GM12874 (cell line): Measurements from ENCODE around the gene ZFPM1.

Experiments used
- CTCF ChIP-seq: IDR thresholded peaks from 2 replicates; pipeline ENCODE4 v1.5.1; 2011; ENCODE audit warnings: low read depth, mild to moderate bottlenecking, control low read depth, low read length, moderate library complexity; ENCODE audit not compliant: insufficient read depth

The ZFPM1 gene

DNA sequence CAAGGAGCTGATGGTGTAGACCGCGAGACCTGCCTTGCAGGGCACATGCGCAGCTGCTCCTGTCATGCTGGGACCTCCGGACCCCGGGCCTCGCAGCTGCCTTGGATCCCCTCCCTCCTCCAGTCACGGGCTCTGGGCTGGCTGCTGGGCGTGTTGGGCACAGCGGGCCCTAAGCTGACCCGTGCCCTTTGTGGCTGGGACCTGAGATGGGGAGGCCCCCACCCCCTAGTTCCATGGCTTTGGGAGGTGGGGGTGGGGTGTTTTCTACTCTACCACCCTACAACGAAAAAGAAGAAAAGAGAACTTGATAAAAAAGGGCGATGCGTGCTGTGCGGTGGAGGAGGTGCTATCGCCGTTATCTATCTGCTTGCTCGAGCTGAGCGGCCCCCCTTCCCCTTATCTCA, 14.5 kb downstream of the ZFPM1 start:
- no peak for TF ChIP-seq CTCF

DNA sequence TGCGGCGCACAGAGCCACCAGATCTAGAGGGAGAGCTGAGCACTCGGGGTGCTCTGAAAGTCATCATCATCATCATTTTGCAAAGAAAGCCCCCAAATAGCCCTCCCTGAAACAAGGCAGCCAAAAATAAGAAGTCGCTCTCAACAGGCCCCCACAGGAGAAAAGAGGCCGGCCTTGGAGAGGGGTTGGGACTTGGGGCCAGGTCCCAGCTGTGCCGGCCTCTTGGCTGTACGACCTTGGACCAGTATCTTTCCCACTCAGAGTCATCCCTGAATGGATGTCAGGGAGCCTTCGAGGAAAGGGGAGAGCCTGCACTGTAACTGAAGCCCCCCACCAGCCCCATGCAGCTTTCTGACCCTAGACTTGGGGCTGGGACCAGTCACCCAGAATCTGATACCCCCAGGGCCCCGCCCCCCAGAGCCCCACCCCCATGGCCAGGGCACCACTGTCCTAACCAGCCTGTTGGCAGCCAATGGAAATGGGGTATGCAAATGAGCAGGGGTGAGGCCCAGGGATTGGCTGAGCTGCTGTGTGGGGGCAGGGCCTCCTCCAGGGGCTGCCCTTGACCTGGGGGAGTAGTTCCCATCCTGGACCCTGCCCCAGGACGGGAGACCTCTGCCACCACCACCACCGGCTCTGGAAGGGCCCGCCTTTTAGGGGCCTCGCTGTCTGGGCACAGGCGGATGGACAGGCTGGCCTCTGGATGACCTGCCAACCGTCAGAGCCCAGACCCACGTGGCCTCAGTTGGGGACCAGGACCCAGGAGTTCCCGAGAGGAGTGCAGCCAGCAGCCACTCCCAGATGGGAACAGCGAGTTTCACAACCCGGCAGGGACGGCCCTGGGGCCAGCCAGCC, 15.4 kb downstream of the ZFPM1 start:
- TF ChIP-seq CTCF, result no peak

DNA sequence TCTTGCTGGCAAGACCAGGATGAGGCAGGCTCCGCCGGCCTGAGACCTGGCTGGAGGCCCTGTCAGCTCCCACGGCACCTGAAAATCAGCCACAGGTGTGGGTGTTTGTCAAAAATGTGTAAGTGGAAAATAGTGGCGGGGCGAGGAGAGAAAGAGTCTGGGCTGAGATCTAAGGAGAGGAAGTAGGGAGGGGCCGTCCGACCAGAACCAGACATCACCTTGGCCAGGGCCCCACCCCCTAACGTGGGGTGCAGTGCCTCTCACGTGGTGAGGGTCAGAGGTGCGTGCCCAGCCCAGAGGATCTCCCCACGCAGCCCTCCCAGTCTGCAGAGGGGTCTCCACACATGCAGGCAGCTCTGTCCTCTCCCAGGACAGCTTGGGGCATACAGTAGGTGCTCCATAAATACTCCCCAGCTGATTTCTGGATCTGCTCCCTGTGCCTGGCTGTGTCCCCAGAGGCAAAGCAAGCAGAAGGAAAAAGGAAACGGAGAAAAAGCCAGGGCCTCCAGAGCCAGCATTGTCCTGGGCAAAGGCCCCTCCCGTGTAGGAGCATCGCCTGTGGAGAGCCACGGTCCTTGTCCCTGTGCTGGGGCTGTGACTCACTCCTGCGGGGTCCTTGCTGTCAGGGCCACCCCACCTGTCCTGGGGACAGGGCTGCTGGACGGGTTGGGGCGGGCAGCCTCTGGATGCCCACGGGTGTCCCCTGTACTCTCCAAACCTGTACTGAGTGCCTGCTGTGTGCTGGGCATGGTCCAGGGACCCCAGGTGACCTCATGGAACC, 16.7 kb downstream of the ZFPM1 start:
- TF ChIP-seq CTCF, result no peak

DNA sequence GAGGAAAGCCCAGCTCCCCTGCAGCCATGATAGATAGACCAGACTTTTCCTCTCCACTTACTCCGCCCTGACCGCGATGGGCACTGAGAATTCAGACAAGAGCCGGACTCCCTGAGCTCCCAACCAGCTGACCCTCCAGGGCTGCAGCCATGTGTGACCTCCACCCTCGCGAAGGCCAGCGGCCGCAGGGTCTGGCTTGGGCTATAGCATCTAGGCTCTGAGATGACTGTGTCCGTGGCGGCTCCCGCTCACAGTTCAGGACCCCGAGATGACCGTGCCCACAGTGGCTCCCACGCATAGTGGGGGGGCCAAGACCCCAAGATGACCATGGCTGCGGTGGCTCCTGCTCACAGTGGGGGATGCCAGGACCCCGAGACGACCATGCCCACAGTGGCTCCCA, 18.0 kb downstream of the ZFPM1 start:
- no peak for TF ChIP-seq CTCF

DNA sequence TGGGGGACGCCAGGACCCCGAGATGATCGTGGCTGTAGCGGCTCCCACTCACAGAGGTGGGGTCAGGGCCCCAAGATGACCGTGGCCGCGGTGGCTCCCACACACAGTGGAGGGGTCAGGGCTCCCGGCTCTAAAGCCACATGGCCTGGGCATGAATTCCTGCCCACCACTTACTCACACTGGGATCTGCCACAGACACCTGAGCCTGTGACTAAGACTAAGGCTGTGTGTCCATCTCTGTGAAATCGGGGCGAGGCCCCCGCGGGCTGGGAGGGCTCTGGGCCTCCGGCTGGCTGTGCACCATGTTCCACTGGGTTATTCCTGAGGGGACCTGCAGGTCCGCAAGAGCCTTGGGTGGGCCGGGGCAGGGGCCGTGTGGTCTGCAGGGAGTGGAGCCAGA, 18.5 kb downstream of the ZFPM1 start:
- no peak for TF ChIP-seq CTCF

DNA sequence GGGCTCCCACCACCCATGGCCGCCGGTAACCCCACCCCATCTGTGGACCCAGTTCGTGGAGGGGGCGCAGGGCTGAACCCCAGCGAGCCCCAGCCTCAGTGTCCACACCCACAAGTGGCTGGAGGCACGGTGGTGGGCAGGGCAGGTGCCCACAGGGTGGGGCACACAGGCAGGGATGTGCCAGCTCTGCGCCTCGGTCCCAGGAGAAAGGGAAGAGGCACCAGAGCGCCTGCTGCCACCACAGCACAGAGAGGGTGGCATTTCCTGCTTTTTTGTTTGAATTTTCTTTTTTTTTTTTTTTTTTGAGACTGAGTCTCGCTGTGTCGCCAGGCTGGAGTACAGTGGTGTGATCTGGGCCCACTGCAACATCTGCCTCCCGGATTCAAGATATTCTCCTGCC, 19.0 kb downstream of the ZFPM1 start:
- no peak for TF ChIP-seq CTCF

GRCh38 chr16:88472637-88473205, 19.6 kb downstream of the ZFPM1 start:
- no peak for TF ChIP-seq CTCF
